ENCODE data around the gene TRAF3. TPM values are rescaled to one million over a fixed set of nuclear protein-coding genes. Genes with fewer than 3 reads are reported as not detected.

TRAF3 gene
- total RNA-seq, 1 experiment from 2014 or later, result 37.6 TPM

DNA sequence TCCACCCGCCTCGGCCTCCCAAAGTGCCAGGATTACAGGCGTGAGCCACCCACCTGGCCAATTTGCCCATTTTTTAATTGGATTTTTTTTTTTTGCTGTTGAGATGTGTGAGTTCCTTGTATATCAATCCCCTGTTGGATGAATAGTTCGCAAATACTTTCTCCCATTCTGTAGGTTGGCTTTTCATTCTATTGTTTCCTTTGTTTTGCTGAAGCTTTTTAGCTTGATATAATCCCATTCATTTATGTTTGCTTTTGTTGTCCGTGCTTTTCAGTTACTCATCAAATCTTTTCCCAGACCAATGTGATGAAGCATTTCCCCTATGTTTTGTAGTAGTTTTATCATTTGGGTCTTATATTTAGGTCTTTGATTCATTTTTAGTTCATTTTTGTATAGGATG is 36.4 kb downstream of the TRAF3 start:
- POLR2A ChIA-PET, result no interaction called here
- CTCF ChIA-PET, result no interaction called here
- intact Hi-C loops (cut with micrococcal nuclease; ENCODE audit: unreplicated experiment) (no loop called here), in situ Hi-C loops (cut with HindIII; ENCODE audit: low pct_unique_long_range_greater_than_20kb, low sequenced_read_pairs) (no loop called here)
- Histone ChIP-seq H3K4me3 (ENCODE audit: low read depth in 2 of 2, low read length in 2 of 2) (no peak overlapping the region), H3K9me3 (ENCODE audit: control insufficient read depth, insufficient read depth, low read depth, low read length) (no peaks in the 10 kb centered on the region), H3K27me3 (ENCODE audit: control insufficient read depth, insufficient read depth, low read length) (no peaks in the 10 kb centered on the region), H3K36me3 (ENCODE audit: control insufficient read depth, insufficient read depth, low read length) (no peaks in the 10 kb centered on the region), H3K27ac (ENCODE audit: low read length) (no peak overlapping the region), H3K4me1 (ENCODE audit: control insufficient read depth, insufficient read depth, low read length) (peaks cover 11% of the 10 kb centered on the region)
- DNase-seq (ENCODE audit: low read depth, low spot score), result no peak
- ATAC-seq, result no peak
- TF ChIP-seq POLR2AphosphoS5 (IDR thresholded peaks at IDR 0.05; ENCODE audit: low read depth, low read length) (no peak), SIN3A (IDR thresholded peaks at IDR 0.05; ENCODE audit: borderline replicate concordance, insufficient read depth, low read depth, low read length) (no peak), CTCF (IDR thresholded peaks at IDR 0.05) (no peak), TCF7L2 (IDR thresholded peaks at IDR 0.05; ENCODE audit: low read depth, low read length) (no peak)
- TF ChIP-seq, protein P1, sequence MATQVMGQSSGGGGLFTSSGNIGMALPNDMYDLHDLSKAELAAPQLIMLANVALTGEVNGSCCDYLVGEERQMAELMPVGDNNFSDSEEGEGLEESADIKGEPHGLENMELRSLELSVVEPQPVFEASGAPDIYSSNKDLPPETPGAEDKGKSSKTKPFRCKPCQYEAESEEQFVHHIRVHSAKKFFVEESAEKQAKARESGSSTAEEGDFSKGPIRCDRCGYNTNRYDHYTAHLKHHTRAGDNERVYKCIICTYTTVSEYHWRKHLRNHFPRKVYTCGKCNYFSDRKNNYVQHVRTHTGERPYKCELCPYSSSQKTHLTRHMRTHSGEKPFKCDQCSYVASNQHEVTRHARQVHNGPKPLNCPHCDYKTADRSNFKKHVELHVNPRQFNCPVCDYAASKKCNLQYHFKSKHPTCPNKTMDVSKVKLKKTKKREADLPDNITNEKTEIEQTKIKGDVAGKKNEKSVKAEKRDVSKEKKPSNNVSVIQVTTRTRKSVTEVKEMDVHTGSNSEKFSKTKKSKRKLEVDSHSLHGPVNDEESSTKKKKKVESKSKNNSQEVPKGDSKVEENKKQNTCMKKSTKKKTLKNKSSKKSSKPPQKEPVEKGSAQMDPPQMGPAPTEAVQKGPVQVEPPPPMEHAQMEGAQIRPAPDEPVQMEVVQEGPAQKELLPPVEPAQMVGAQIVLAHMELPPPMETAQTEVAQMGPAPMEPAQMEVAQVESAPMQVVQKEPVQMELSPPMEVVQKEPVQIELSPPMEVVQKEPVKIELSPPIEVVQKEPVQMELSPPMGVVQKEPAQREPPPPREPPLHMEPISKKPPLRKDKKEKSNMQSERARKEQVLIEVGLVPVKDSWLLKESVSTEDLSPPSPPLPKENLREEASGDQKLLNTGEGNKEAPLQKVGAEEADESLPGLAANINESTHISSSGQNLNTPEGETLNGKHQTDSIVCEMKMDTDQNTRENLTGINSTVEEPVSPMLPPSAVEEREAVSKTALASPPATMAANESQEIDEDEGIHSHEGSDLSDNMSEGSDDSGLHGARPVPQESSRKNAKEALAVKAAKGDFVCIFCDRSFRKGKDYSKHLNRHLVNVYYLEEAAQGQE (IDR thresholded peaks at IDR 0.05; ENCODE audit: insufficient read depth in 1 of 2, low read depth in 2 of 2, low read length in 1 of 2), result no peak
- BruUV-seq (replicated peaks), result no TSS peak

DNA sequence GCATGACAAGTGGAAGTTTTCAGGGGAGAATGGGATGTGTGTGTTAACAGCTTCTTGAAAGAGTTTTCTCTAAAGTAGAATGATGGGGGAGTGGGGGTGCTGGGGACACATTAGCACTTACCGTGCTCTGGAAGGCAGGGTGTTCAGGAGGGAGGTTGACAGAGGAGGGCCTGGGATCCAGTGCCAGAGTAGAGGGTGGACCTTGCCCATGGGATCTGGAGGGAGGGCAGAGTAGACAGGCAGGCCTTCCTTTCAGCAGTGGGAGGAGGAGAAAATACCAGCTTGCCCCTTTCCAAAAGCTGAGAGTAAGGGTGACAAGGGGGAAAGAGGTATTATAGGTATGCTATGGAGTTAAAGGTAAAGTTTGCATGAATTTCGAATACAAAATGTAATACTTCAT is 40.1 kb downstream of the TRAF3 start:
- BruUV-seq (replicated peaks), result no TSS peak
- ATAC-seq (no peak), DNase-seq (ENCODE audit: low read depth, low spot score) (no peak)
- Histone ChIP-seq H3K4me1 (ENCODE audit: control insufficient read depth, insufficient read depth, low read length) (peaks cover 15% of the 10 kb centered on the region), H3K36me3 (ENCODE audit: control insufficient read depth, insufficient read depth, low read length) (no peaks in the 10 kb centered on the region), H3K9me3 (ENCODE audit: control insufficient read depth, insufficient read depth, low read depth, low read length) (no peaks in the 10 kb centered on the region), H3K4me3 (ENCODE audit: low read depth in 2 of 2, low read length in 2 of 2) (no peak overlapping the region), H3K27me3 (ENCODE audit: control insufficient read depth, insufficient read depth, low read length) (no peaks in the 10 kb centered on the region), H3K27ac (ENCODE audit: low read length) (no peak overlapping the region)
- ChIA-PET CTCF (no interaction called here), POLR2A (no interaction called here)
- in situ Hi-C loops (cut with HindIII; ENCODE audit: low pct_unique_long_range_greater_than_20kb, low sequenced_read_pairs) (no loop called here), intact Hi-C loops (cut with micrococcal nuclease; ENCODE audit: unreplicated experiment) (no loop called here)
- TF ChIP-seq TCF7L2 (IDR thresholded peaks at IDR 0.05; ENCODE audit: low read depth, low read length) (no peak), POLR2AphosphoS5 (IDR thresholded peaks at IDR 0.05; ENCODE audit: low read depth, low read length) (no peak), SIN3A (IDR thresholded peaks at IDR 0.05; ENCODE audit: borderline replicate concordance, insufficient read depth, low read depth, low read length) (no peak)

DNA sequence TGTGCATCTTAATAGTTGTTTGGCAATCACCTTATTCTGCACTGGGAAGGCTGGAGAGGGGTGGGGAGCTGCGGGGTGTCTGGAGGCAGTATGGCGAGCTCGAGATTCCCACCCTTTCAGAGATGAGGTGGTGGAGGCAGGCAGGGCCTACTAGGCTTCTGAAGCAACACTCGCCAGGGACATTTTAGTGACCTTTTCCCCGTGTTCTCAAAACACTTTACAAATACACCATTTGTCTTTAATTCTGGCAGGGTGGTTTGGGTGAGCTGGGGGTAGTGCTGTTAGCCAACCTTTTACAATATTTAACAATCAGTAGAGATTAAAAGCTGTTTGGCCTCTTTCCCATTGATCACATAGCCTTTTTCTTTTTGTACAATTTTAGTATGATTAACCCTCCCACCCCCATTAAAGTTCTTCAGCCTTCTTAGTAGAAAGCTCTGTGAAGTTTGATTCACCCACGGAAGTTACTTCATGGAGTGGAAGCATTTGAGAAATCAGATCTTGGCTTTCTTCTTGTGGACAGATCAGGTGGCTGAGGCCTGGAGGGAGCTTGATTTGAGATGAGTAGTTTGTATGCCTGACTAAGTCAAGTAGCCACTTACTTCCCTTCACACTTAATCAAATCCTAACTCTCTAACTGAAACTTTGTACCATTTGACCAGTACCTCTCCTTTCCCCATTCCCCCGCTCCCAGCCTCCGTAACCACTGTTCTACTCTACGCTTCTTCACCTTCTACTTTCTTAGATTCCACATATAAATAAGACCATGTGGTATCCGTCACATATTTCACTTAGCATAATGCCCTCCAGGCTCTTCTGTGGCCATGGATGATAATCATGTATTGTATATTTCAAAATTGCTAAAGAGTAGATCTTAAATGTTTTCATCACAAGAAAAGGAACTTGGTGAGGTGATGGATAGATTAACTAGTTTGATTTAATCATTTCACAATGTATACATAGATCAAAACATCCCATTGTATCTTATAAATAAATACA is 41.0 kb downstream of the TRAF3 start:
- Histone ChIP-seq H3K36me3 (ENCODE audit: control insufficient read depth, insufficient read depth, low read length) (no peaks in the 10 kb centered on the region), H3K27me3 (ENCODE audit: control insufficient read depth, insufficient read depth, low read length) (no peaks in the 10 kb centered on the region), H3K9me3 (ENCODE audit: control insufficient read depth, insufficient read depth, low read depth, low read length) (no peaks in the 10 kb centered on the region), H3K27ac (ENCODE audit: low read length) (no peak overlapping the region), H3K4me1 (ENCODE audit: control insufficient read depth, insufficient read depth, low read length) (peaks cover 15% of the 10 kb centered on the region), H3K4me3 (ENCODE audit: low read depth in 2 of 2, low read length in 2 of 2) (no peak overlapping the region)
- intact Hi-C loops (cut with micrococcal nuclease; ENCODE audit: unreplicated experiment), result no loop called here
- in situ Hi-C loops (cut with HindIII; ENCODE audit: low pct_unique_long_range_greater_than_20kb, low sequenced_read_pairs), result no loop called here
- no peak for ATAC-seq
- TF ChIP-seq SIN3A (IDR thresholded peaks at IDR 0.05; ENCODE audit: borderline replicate concordance, insufficient read depth, low read depth, low read length) (no peak), TCF7L2 (IDR thresholded peaks at IDR 0.05; ENCODE audit: low read depth, low read length) (no peak), CTCF (IDR thresholded peaks at IDR 0.05) (no peak), POLR2AphosphoS5 (IDR thresholded peaks at IDR 0.05; ENCODE audit: low read depth, low read length) (no peak)
- TF ChIP-seq, protein P1 (IDR thresholded peaks at IDR 0.05; ENCODE audit: insufficient read depth in 1 of 2, low read depth in 2 of 2, low read length in 1 of 2), result no peak
- CTCF ChIA-PET, result no interaction called here
- BruUV-seq (replicated peaks), result no TSS peak
- DNase-seq (ENCODE audit: low read depth, low spot score), result no peak
- POLR2A ChIA-PET, result no interaction called here

Measured in Panc1 (cell line).